Measurements from ENCODE around the gene PANK2.

- TF ChIP-seq CTCF (IDR thresholded peaks at IDR 0.05; ENCODE audit: low read depth, low read length) = no peak
- no peak for TF ChIP-seq EZH2phosphoT487 (IDR thresholded peaks at IDR 0.05; ENCODE audit: low read depth)
Observed at GRCh38 chr20:3846378-3846739, 42.8 kb upstream of the PANK2 start.
